ENCODE measurements around the gene TM4SF5. TPM values are rescaled to one million over a fixed set of nuclear protein-coding genes. Genes with fewer than 3 reads are reported as not detected.

Gene TM4SF5
- total RNA-seq, 2 donors from 2014 or later = not detected

- Mint-ChIP-seq H3K9me3 (no peaks in the 10 kb centered on the region), H3K27ac (no peak overlapping the region), H3K36me3 (no peaks in the 10 kb centered on the region)
- no peak for DNase-seq (ENCODE audit: low spot score in 2 of 2)
- ATAC-seq = no peak
Measured at GRCh38 chr17:4780325-4780955, 8.8 kb downstream of the TM4SF5 start.

GRCh38 chr17:4782652-4783051 lies 11.0 kb downstream of the TM4SF5 start:
- DNase-seq (ENCODE audit: low spot score in 2 of 2) = peak in 1 of 2 donors; percentile 12
- H3K36me3 Mint-ChIP-seq = no peaks in the 10 kb centered on the region
- no peaks in the 10 kb centered on the region for H3K9me3 Mint-ChIP-seq
- no peak overlapping the region for H3K27ac Mint-ChIP-seq
- ATAC-seq = peak; percentile 39 to 41

GRCh38 chr17:4785311-4786105 lies 13.8 kb downstream of the TM4SF5 start:
- Mint-ChIP-seq H3K27ac (no peak overlapping the region), H3K36me3 (no peaks in the 10 kb centered on the region), H3K9me3 (no peaks in the 10 kb centered on the region)
- no peak for ATAC-seq
- DNase-seq (ENCODE audit: low spot score in 2 of 2) = peak in 1 of 2 donors; percentile 27

- Mint-ChIP-seq H3K27ac (no peak within 1 kb of the TSS), H3K9me3 (no peaks in the 10 kb centered on the region), H3K36me3 (no peaks in the 10 kb centered on the region)
- ATAC-seq = no peak
- DNase-seq (ENCODE audit: low spot score in 2 of 2) = no peak
Measured at GRCh38 chr17:4786106-4786511, 14.4 kb downstream of the TM4SF5 start, which contains the start of gene VMO1. VMO1 (minus strand) TSS chr17:4786364; CDS start chr17:4786352, 12 bp downstream.

- DNase-seq (ENCODE audit: low spot score in 2 of 2) (no peak), ATAC-seq (no peak)
- Mint-ChIP-seq H3K27ac (no peak overlapping the region), H3K9me3 (no peaks in the 10 kb centered on the region), H3K36me3 (no peaks in the 10 kb centered on the region)
Measured at GRCh38 chr17:4786516-4786915, 14.8 kb downstream of the TM4SF5 start.

- Mint-ChIP-seq H3K9me3 (no peaks in the 10 kb centered on the region), H3K36me3 (no peaks in the 10 kb centered on the region), H3K27ac (no peak overlapping the region)
- ATAC-seq (no peak), DNase-seq (ENCODE audit: low spot score in 2 of 2) (no peak)
Measured at GRCh38 chr17:4788159-4788806, 16.6 kb downstream of the TM4SF5 start.

- Mint-ChIP-seq H3K36me3 (no peaks in the 10 kb centered on the region), H3K27ac (peak within 1 kb of the TSS in 1 of 2 donors; percentile 87), H3K9me3 (no peaks in the 10 kb centered on the region)
- no peak for ATAC-seq
- DNase-seq (ENCODE audit: low spot score in 2 of 2) = no peak
Measured at GRCh38 chr17:4788807-4789700, 17.4 kb downstream of the TM4SF5 start, which contains the start of gene GLTPD2. GLTPD2 (plus strand) TSS chr17:4788964; CDS start chr17:4789012, 48 bp downstream.

GRCh38 chr17:4789701-4789950 lies 17.9 kb downstream of the TM4SF5 start:
- no peak for ATAC-seq
- no peaks in the 10 kb centered on the region for H3K9me3 Mint-ChIP-seq
- peak overlapping the region in 1 of 2 donors; percentile 87 for H3K27ac Mint-ChIP-seq
- no peak for DNase-seq (ENCODE audit: low spot score in 2 of 2)
- no peaks in the 10 kb centered on the region for H3K36me3 Mint-ChIP-seq

- peak; percentile 85 to 88 for DNase-seq (ENCODE audit: low spot score in 2 of 2)
- ATAC-seq = peak; percentile 84 to 89
- Mint-ChIP-seq H3K27ac (peak overlapping the region; percentile 47 to 87), H3K36me3 (no peaks in the 10 kb centered on the region), H3K9me3 (no peaks in the 10 kb centered on the region)
Measured at GRCh38 chr17:4789951-4790704, 18.4 kb downstream of the TM4SF5 start.

- Mint-ChIP-seq H3K36me3 (no peaks in the 10 kb centered on the region), H3K27ac (peak overlapping the region; percentile 47 to 87), H3K9me3 (no peaks in the 10 kb centered on the region)
- DNase-seq (ENCODE audit: low spot score in 2 of 2) = no peak
- ATAC-seq = no peak
Measured at GRCh38 chr17:4790705-4791088, 19.0 kb downstream of the TM4SF5 start.

GRCh38 chr17:4795168-4795567 lies 23.5 kb downstream of the TM4SF5 start:
- DNase-seq (ENCODE audit: low spot score in 2 of 2) (no peak), ATAC-seq (no peak)
- H3K9me3 Mint-ChIP-seq = no peaks in the 10 kb centered on the region
- H3K27ac Mint-ChIP-seq = peak overlapping the region; percentile 94 to 99
- H3K36me3 Mint-ChIP-seq = peaks cover 9 to 10% of the 10 kb centered on the region in 2 donors

- Mint-ChIP-seq H3K36me3 (peaks cover 9 to 10% of the 10 kb centered on the region in 2 donors), H3K27ac (peak overlapping the region; percentile 94 to 99), H3K9me3 (no peaks in the 10 kb centered on the region)
- ATAC-seq (peak; percentile 36 to 43), DNase-seq (ENCODE audit: low spot score in 2 of 2) (peak in 1 of 2 donors; percentile 34)
Measured at GRCh38 chr17:4796552-4796920, 24.9 kb downstream of the TM4SF5 start.

- DNase-seq (ENCODE audit: low spot score in 2 of 2) = no peak
- ATAC-seq = peak in 1 of 2 donors; percentile 65
- peaks cover 9 to 10% of the 10 kb centered on the region in 2 donors for H3K36me3 Mint-ChIP-seq
- H3K9me3 Mint-ChIP-seq = no peaks in the 10 kb centered on the region
- peak overlapping the region; percentile 29 to 42 for H3K27ac Mint-ChIP-seq
Measured at GRCh38 chr17:4800462-4801196, 28.9 kb downstream of the TM4SF5 start.

GRCh38 chr17:4802228-4802627 lies 30.5 kb downstream of the TM4SF5 start, which contains the start of gene C17orf114:
C17orf114 (minus strand) TSS chr17:4802328.
- H3K36me3 Mint-ChIP-seq = no peaks in the 10 kb centered on the region
- H3K9me3 Mint-ChIP-seq = no peaks in the 10 kb centered on the region
- ATAC-seq (no peak), DNase-seq (ENCODE audit: low spot score in 2 of 2) (no peak)
- peak within 1 kb of the TSS; percentile 3 to 42 for H3K27ac Mint-ChIP-seq

- Mint-ChIP-seq H3K9me3 (no peaks in the 10 kb centered on the region), H3K36me3 (no peaks in the 10 kb centered on the region), H3K27ac (peak overlapping the region in 1 of 2 donors; percentile 72)
- no peak for ATAC-seq
- no peak for DNase-seq (ENCODE audit: low spot score in 2 of 2)
Measured at GRCh38 chr17:4806456-4806776, 34.7 kb downstream of the TM4SF5 start.

Data from activated naive CD4-positive, alpha-beta T cell treated with anti-CD3 and anti-CD28 coated beads, Interleukin-2, amount 50 U/mL, for 72 hours (primary cell).